ENCODE data around the gene HSPA2.
"Not testable (repeated sequence)": the region's sequence is repeated elsewhere in the genome, so short reads cannot be mapped to it uniquely, and the experiment has no call there.

The HSPA2 gene

DNA sequence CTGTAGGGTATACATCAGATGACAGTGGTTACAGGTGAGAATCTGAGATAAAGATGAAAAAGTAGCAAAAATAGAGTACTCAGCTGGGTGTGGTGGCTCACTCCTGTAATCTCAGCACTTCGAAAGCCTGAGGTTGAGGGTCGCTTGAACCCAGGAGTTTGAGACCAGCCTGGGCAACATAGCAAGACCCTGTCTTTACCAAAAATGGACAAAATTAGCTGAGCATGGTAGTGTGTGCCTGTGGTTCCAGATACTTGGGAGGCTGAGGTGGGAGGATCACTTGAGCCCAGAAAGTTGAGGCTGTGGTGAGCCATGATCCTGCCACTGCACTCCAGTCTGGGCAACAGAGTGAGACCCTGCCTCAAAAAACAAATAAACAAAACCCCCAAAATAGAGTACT, 17.7 kb downstream of the HSPA2 start:
- not testable (repeated sequence) for DNase-seq (ENCODE audit: low read depth in 4 of 4, low spot score in 1 of 4)

DNA sequence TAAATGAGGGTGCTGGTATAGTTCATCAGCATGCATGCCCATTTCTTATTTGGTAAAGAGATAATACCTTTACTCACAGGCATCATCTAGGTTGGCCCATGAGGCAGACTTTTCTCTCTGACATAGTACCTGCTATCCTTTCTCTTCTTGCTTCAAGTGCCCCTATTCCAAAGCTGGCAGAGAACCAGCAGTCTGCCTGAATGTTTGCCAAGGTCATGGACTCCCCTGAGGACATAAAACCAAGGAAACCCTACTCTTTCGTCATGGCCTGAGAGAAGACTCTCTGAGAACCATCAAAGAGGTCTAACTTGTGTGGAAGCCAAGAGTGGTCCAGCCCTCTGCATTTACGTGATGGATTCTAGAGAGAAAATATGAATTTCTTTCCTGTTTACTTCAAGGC, 21.1 kb downstream of the HSPA2 start:
- no peak for DNase-seq (ENCODE audit: low read depth in 4 of 4, low spot score in 1 of 4)

DNA sequence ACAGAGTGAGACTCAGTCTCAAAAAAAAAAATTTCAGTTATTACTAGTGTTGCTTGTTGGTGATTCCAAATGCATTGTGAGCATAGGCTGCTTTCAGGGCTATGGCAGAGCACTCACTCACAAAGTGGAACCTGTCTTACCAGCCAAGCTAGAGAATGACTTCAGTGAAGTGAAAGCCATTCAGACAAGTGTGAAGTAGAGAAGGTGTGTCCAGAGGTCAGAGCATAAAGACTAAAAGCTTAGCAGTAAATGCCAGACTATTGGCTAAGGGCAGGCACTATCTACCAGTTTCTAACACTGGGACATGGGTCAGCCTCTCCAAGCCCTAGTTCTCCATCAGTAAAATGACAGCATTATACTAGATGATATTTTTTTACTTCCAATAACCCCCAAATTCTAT, 21.9 kb downstream of the HSPA2 start:
- no peak for DNase-seq (ENCODE audit: low read depth in 4 of 4, low spot score in 1 of 4)

DNA sequence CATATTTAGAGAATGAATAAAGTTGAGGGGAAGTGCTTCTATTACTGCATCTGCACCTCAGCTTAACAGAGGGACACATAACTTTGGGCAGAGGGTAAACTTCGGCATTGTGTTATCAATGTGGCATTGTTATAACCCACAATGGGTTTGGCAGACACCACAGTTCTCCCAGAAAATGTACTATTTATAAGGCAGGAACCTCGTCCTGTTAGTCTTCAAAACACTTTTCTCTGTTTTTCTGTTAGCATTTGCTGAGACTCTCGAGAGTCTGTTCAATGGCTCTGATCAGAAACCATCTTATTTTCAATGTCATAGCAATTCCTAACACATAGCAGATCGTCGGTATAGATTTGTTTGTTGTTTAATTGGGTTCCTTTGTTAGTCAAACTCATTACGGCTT, 23.2 kb downstream of the HSPA2 start:
- no peak for DNase-seq (ENCODE audit: low read depth in 4 of 4, low spot score in 1 of 4)

DNA sequence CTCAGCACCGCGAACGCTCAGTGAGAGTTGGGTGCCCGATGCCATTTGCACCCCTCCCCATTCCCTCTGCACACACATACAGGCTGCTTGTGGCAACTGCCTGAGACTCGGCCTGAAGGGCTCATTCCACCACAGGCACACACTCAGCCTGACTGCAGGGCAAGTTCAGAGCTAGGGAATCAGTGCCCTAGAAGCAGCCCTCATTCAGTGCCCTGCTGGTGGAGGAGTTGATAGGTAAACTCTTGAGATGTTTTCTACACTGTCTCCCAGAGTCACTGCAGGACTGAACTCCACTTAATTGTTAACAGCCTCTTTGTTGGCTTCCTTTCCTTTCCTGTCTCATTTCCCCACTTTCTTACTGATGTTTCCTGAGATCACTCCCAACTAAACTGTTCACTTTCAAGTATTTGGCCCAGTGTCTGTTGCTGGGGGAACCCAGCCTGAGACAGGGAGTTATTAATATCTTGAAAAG, 26.1 kb downstream of the HSPA2 start:
- no peak for DNase-seq (ENCODE audit: low read depth in 4 of 4, low spot score in 1 of 4)

DNA sequence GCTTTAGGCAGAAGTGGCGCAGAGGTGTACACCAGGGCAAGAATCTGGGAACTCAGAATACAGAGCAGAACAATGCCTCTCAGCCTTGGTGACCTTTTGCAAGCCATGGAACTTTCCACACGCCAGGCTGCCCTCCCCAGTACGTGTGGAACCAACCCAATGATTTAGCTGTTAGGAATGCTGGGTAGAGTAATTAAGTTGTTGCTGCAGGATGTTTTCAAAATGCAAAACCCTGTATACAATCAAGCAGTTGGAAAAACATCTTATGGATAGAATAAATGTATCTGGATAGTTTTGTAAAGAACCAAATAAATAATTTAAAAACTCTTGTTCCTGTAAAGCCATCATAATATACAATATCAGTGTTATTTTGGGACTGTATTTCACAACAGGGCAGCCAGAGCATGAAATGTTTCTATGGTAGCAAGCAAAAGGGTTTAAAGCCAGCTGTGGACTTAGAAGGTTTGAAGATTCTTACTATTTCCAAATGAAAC, 28.6 kb downstream of the HSPA2 start:
- no peak for DNase-seq (ENCODE audit: low read depth in 4 of 4, low spot score in 1 of 4)

DNA sequence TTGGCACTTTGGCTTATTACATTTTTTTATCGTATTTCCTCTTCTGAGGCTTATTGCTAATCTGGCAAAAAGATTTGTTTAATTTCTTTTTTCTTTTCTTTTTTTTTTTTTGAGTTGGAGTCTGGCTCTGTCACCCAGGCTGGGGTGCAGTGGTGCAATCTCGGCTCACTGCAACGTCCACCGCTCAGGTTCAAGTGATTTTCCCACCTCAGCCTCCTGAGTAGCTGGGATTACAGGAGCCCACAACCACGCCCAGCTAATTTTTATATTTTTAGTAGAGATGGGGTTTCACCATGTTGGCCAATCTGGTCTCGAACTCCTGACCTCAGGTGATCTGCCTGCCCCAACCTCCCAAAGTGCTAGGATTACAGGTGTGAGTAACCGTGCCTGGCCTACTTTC, 29.1 kb downstream of the HSPA2 start:
- DNase-seq (ENCODE audit: low read depth in 4 of 4, low spot score in 1 of 4): not testable (repeated sequence)

DNA sequence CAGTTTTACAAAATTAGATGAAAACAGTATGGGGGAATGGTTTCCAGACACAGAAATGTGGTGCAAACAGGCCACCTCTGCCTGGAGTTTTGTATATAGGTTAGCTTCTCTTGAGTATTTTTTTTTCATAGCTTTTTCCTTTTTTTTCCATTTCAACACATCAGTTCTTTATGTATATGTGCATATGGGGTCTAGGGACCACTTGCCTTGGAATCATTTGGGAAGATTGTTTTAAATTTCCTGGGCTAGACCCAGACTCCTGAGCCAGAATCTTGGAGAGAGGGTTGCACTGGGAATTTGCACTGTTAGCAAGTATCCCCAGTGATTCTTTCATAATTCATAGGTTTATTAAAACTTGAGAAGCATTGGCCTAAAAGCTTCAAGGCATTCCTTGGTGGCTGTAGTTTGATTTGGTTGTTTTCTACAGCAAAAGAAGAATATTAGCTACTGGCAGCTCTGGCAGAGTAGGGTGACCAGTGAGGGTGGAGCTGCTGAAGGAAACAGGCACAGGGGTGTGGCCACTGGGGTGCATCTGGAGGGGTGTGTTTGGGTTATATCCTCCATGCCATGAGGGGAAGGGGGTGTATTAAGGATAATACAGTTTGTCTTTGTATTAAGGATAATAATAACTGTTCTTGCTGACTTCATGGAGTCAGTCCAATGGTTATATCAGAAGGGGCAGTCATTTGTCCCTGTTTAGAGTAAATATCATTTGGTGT, 32.0 kb downstream of the HSPA2 start:
- DNase-seq (ENCODE audit: low read depth in 4 of 4, low spot score in 1 of 4): no peak

DNA sequence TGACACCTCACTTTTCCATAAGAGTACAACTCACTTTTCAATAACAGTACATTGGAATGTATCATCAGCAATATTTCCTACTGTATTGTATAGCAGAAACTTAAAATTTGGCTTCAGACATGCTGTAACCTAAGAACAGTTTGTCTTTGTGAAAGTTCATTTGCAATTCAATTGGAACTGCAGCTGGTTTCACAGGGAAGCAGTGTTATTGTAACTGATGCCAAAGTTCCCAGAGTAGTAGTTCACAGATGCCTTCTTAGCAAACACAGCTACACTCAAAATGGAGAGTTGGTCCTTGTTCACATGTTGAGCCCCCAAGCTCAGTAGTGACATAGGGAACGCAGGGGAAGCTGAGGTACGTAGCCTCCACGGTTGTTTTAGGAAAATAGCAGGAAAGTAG, 32.6 kb downstream of the HSPA2 start:
- no peak for DNase-seq (ENCODE audit: low read depth in 4 of 4, low spot score in 1 of 4)

DNA sequence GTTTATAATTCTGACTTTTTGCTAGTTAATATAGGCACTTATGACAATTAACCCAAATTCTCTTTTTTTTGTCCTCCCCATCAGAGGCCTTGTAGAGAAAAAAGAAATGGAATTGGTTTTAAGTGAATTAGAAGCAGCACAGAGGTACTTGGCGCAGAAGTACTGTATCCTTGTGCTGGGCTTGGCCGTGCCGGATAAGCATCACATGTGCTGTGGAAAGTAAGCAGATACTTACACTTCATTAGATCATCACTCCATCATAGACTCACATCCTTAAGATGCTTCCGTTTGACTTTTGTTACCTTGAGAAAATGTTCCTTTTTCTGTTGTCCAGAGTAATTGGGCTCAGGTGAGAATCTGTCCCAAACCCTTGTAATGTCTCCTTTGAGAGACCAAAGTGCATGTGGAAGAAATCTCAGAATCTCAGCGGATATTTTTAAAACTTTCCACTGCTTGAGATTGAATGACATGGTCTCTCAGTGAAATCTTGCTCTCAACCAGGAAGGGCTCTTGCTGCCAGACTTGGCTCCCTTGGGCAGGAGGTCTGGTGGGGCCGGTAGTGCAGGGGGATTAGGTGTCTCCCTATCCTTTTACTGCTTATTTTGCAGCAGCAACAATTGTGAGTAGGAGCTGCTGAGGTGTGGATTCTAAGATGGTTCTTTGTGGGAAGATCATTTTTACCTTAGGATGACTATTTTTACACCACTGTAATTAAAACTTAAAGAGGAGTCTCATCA, 34.0 kb downstream of the HSPA2 start:
- no peak for DNase-seq (ENCODE audit: low read depth in 4 of 4, low spot score in 1 of 4)

DNA sequence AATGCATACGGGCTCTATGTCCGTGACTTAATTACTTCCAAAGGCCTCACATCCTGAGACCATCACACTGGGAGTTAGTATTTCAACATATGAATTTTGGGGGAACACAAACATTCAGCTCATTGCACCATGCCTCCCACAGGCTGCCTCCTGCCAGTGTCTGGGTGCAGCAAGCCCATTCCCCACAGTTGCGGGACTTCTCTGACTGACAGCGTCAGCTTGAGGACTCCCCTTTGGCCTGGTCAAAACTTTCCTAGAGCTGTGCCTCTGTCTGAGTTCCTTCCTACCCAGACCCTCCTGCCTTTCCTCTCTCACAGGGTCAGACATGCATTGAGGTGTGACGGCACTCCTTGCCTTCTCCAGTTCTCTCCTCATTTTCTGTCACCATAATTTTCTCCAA, 36.7 kb downstream of the HSPA2 start:
- DNase-seq (ENCODE audit: low read depth in 4 of 4, low spot score in 1 of 4): no peak

DNA sequence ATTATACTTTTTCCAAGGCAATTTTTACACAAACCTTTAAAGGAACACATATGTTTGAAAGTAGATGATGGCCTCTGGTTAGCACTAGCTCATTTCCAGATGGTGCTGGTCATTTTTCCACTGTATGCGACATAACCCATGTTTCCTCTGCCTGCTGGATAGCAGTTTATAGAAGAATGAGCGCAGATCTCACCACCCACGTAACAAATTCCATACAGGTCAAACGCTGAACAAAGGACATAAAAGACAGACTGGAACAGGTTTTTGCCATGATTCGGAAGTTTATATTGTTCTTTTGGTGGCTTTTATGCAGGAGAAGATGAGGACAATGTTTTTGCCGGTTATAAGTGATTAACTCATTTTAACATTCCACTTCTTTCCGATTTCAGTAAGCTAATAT, 39.9 kb downstream of the HSPA2 start:
- DNase-seq (ENCODE audit: low read depth in 4 of 4, low spot score in 1 of 4): no peak

DNA sequence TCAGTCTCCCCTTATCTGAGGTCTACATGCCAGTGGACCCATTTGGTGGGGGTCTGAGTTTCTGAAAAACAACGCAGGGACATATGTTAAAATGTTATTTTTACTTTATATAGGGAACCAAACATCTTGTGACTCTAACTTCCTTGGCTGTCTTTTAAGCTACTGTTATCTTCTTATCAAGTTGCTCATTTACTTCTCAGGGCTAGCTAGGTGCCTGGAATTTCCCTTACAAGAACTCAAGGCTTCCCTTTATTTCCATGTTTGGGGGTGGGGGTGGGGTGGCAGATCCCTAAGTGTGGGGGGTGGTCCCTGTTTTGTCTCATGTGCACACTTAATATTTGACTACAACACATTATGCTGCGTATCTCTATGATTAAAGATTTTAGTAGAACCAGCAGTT, 40.8 kb downstream of the HSPA2 start:
- DNase-seq (ENCODE audit: low read depth in 4 of 4, low spot score in 1 of 4): no peak

DNA sequence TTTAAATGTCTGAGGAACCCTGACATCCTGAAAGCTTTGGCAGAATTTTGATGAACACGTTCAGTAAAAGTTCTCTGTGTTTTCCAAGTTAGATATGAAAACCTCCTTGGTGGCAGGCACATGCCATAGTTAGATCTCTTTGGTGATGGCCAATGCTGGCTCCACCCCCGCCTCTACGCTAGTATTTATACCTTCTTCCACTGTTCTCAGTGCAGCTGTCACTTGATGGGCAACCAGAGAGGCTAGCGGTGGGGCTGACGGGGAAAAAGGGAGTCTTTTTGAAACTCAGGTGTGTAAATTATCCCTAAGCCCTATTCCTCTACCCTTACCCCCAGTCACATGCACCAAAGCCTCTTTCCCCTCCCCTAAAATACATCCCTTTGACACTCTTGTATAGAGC, 41.3 kb downstream of the HSPA2 start:
- no peak for DNase-seq (ENCODE audit: low read depth in 4 of 4, low spot score in 1 of 4)

DNA sequence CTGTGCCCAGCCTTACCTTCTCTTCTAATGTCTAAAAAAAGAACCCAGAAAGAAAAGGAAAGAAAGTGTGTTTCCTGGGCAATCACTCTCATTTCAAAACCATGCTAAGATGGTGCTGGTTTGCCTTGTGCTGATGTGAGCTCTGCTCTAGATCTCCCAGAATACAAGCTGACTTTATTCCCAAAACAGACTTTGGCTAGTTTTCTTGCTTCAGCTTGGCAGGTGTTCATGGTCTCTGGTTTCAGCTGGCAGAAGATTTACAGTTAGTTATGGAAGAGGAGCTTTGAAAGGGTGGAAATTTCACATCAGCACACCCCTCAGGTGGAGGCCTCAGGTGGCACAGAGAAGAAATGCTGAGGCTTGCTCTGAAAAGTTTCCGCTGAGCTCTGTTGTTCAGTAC, 43.6 kb downstream of the HSPA2 start:
- no peak for DNase-seq (ENCODE audit: low read depth in 4 of 4, low spot score in 1 of 4)

DNA sequence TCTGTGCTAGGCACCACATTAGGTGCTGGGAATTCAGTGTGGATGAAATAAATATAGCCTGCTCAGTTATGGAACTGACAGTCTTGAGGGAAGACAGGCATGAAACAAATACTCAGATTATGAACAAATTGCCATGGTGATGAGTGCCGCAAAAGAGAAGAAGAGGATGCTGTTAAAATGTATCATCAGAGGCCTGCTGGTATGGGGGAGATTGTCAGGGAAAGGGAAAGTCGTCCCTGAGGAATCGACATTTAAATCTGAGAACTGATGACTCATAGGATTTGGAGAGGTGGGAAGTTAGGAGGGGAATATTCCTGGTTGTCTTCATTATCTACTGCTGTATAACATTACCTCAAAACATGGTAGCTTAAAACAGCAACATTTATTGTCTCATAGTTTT, 51.3 kb downstream of the HSPA2 start:
- DNase-seq (ENCODE audit: low read depth in 4 of 4, low spot score in 1 of 4): no peak

All from stimulated activated CD4-positive, alpha-beta T cell treated with anti-CD3 and anti-CD28 coated beads, Interleukin-1b, Interleukin-23, amount 100 ng/mL, for 24 hours (primary cell).